Measurements from ENCODE around the gene RASAL2. TPM values are rescaled to one million over a fixed set of nuclear protein-coding genes. Genes with fewer than 3 reads are reported as not detected.

The RASAL2 gene
- total and polyA plus RNA-seq, 9 of the 15 experiments (the other 6 are each of a cell fraction or from before 2014, with no cell fraction given) = 0.13 to 1.0 (median 0.62) TPM

DNA sequence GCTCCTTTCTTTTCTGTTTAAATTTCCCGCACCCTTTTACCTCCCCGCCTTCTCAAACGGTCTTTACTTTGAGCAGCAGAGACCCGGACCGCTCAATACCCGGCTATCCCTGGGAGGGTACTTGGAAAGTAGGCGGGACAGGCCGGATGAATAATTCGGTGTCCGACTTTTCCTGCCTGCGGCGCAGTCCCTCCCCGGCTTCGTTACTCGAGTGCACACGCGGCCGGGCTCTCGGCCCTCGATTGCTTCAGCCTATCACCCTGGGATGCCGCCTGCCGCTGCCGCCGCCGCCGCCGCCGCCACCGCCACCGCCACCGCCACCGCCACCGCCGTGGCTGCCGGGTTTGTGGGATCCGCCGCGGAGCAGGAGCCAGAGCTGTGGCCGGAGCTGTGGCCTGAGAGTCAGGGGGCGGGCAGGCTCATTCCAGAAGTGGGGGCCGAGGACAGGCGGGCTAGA is 382 bp upstream of the RASAL2 start (continued):
- TF ChIP-seq, protein P1, sequence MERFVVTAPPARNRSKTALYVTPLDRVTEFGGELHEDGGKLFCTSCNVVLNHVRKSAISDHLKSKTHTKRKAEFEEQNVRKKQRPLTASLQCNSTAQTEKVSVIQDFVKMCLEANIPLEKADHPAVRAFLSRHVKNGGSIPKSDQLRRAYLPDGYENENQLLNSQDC (CRISPR knock-in tag; IDR thresholded peaks at IDR 0.05) = no peak; the same call in 1 of the 2 replicates
- TF ChIP-seq NUFIP1 (IDR thresholded peaks at IDR 0.05; ENCODE audit: partially characterized antibody) (no peak), CBFA2T3 (IDR thresholded peaks at IDR 0.05) (no peak), FOS (IDR thresholded peaks at IDR 0.05; ENCODE audit: extremely low read depth, insufficient read length) (no peak), ZNF79 (CRISPR knock-in tag; IDR thresholded peaks at IDR 0.05; ENCODE audit: low read depth) (no peak), ZNF263 (CRISPR knock-in tag; IDR thresholded peaks at IDR 0.05; ENCODE audit: borderline replicate concordance) (no peak), CBX8 (IDR thresholded peaks at IDR 0.05; ENCODE audit: borderline replicate concordance, extremely low read depth, low read depth, low read length, poor library complexity, severe bottlenecking) (no peak), TBP (optimal IDR thresholded peaks at IDR 0.05; ENCODE audit: low read depth, low read length) (no peak), L3MBTL2 (IDR thresholded peaks at IDR 0.05) (peak; percentile 97), SMARCE1 (IDR thresholded peaks at IDR 0.05) (no peak), NFRKB (IDR thresholded peaks at IDR 0.05; ENCODE audit: low read depth) (no peak), BRD9 (IDR thresholded peaks at IDR 0.05; ENCODE audit: low read depth, partially characterized antibody) (no peak), ASH1L (IDR thresholded peaks at IDR 0.05; ENCODE audit: borderline replicate concordance, low read depth, partially characterized antibody) (no peak), ZNF282 (CRISPR knock-in tag; IDR thresholded peaks at IDR 0.05) (no peak; the same call in 1 of the 2 replicates), DIDO1 (tag; IDR thresholded peaks at IDR 0.05; ENCODE audit: low read depth) (no peak), ZNF431 (CRISPR knock-in tag; IDR thresholded peaks at IDR 0.05) (no peak), NR2C2 (CRISPR knock-in tag; IDR thresholded peaks at IDR 0.05) (no peak), NR2C2 (tag; IDR thresholded peaks at IDR 0.05) (no peak), TEAD2 (tag; IDR thresholded peaks at IDR 0.05) (no peak), MIER1 (IDR thresholded peaks at IDR 0.05; ENCODE audit: low read depth) (no peak)
- TF ChIP-seq, protein P2, sequence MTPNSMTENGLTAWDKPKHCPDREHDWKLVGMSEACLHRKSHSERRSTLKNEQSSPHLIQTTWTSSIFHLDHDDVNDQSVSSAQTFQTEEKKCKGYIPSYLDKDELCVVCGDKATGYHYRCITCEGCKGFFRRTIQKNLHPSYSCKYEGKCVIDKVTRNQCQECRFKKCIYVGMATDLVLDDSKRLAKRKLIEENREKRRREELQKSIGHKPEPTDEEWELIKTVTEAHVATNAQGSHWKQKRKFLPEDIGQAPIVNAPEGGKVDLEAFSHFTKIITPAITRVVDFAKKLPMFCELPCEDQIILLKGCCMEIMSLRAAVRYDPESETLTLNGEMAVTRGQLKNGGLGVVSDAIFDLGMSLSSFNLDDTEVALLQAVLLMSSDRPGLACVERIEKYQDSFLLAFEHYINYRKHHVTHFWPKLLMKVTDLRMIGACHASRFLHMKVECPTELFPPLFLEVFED (CRISPR knock-in tag; conservative IDR thresholded peaks at IDR 0.05) = no peak
- TF ChIP-seq, protein P3, sequence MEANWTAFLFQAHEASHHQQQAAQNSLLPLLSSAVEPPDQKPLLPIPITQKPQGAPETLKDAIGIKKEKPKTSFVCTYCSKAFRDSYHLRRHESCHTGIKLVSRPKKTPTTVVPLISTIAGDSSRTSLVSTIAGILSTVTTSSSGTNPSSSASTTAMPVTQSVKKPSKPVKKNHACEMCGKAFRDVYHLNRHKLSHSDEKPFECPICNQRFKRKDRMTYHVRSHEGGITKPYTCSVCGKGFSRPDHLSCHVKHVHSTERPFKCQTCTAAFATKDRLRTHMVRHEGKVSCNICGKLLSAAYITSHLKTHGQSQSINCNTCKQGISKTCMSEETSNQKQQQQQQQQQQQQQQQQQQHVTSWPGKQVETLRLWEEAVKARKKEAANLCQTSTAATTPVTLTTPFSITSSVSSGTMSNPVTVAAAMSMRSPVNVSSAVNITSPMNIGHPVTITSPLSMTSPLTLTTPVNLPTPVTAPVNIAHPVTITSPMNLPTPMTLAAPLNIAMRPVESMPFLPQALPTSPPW (CRISPR knock-in tag; IDR thresholded peaks at IDR 0.05) = peak; percentile 43
- TF ChIP-seq, protein P4, sequence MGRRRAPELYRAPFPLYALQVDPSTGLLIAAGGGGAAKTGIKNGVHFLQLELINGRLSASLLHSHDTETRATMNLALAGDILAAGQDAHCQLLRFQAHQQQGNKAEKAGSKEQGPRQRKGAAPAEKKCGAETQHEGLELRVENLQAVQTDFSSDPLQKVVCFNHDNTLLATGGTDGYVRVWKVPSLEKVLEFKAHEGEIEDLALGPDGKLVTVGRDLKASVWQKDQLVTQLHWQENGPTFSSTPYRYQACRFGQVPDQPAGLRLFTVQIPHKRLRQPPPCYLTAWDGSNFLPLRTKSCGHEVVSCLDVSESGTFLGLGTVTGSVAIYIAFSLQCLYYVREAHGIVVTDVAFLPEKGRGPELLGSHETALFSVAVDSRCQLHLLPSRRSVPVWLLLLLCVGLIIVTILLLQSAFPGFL (CRISPR knock-in tag; IDR thresholded peaks at IDR 0.05) = no peak

Data from K562 (cell line).